DND-41 (cell line): ENCODE data around the gene PRR13.

Source experiments
- ATAC-seq: fragments of 200-7000 bp; cut with Tn5 transposase; 3 replicates; pipeline ENCODE4 v1.9.1; 2021; ENCODE audit warnings: low read depth; ENCODE audit not compliant: insufficient read depth
- DNase-seq: peaks from one replicate; pipeline ENCODE4 v3.0.0-alpha.2; 2020
- H2AFZ ChIP-seq: 2 replicates; pipeline ENCODE4 v1.6.0; 2012; ENCODE audit warnings: low read depth, low read length
- H3K27ac ChIP-seq: 2 replicates; pipeline ENCODE4 v1.5.1; 2012; ENCODE audit warnings: low read length, inconsistent platforms
- H3K27me3 ChIP-seq: fragments of 200-600 bp; sonication (generic); 2 replicates; pipeline ENCODE4 v1.6.0; 2012; ENCODE audit warnings: low read length, mild to moderate bottlenecking, inconsistent platforms; ENCODE audit not compliant: insufficient read depth, poor library complexity
- H3K36me3 ChIP-seq: 2 replicates; pipeline ENCODE4 v1.5.1; 2012; ENCODE audit warnings: low read length, inconsistent platforms; ENCODE audit not compliant: insufficient read depth
- H3K4me1 ChIP-seq: 2 replicates; pipeline ENCODE4 v1.5.1; 2012; ENCODE audit warnings: mild to moderate bottlenecking, low read length; ENCODE audit not compliant: insufficient read depth
- H3K4me2 ChIP-seq: 2 replicates; pipeline ENCODE4 v1.6.0; 2012; ENCODE audit warnings: mild to moderate bottlenecking, moderate library complexity, low read length, inconsistent platforms; ENCODE audit not compliant: insufficient read depth
- H3K4me3 ChIP-seq, 2 experiments: fragments of 200-600 bp in 1 of 2; shearing (Covaris generic) in 1 of 2; 2 replicates each; pipeline ENCODE4 v1.5.1; 2012 to 2016; ENCODE audit warnings: inconsistent platforms in 2 of 2, low read length in 2 of 2, mild to moderate bottlenecking in 2 of 2, low read depth in 1 of 2, moderate library complexity in 1 of 2
- H3K79me2 ChIP-seq: 2 replicates; pipeline ENCODE4 v1.6.0; 2012; ENCODE audit warnings: low read length, inconsistent platforms; ENCODE audit not compliant: insufficient read depth
- H3K9ac ChIP-seq: 2 replicates; pipeline ENCODE4 v1.6.0; 2012; ENCODE audit warnings: low read depth, mild to moderate bottlenecking, inconsistent platforms, low read length, moderate library complexity
- H3K9me3 ChIP-seq: 2 replicates; pipeline ENCODE4 v1.5.1; 2012; ENCODE audit warnings: low read length, moderate library complexity, mild to moderate bottlenecking, inconsistent platforms; ENCODE audit not compliant: insufficient read depth, severe bottlenecking
- H4K20me1 ChIP-seq: 2 replicates; pipeline ENCODE4 v1.6.0; 2012; ENCODE audit warnings: low read length; ENCODE audit not compliant: insufficient read depth
- CTCF ChIP-seq: IDR thresholded peaks from 2 replicates; pipeline ENCODE4 v1.5.1; 2012; ENCODE audit warnings: borderline replicate concordance, low read length, moderate library complexity, mild to moderate bottlenecking; ENCODE audit not compliant: poor library complexity, severe bottlenecking; ENCODE audit errors: extremely low read depth
- EZH2 ChIP-seq: IDR thresholded peaks from 3 replicates; pipeline ENCODE4 v1.6.1; 2012; ENCODE audit warnings: borderline replicate concordance, low read depth, mild to moderate bottlenecking, moderate library complexity, low read length, inconsistent platforms; ENCODE audit not compliant: severe bottlenecking

The PRR13 gene

GRCh38 chr12:53467082-53467481 is 25.5 kb downstream of the PRR13 start:
- Histone ChIP-seq H3K4me2 (no peak overlapping the region), H3K9ac (no peak overlapping the region), H3K36me3 (peaks cover 99% of the 10 kb centered on the region), H3K27ac (no peak overlapping the region), H2AFZ (no peak overlapping the region), H3K27me3 (no peaks in the 10 kb centered on the region), H3K4me1 (peaks cover 3% of the 10 kb centered on the region; the same call in 1 of the 2 replicates), H3K79me2 (peaks cover 85% of the 10 kb centered on the region), H3K9me3 (no peaks in the 10 kb centered on the region), H3K4me3 (no peak overlapping the region), H4K20me1 (peaks cover 78% of the 10 kb centered on the region)
- no peak for DNase-seq
- no peak for ATAC-seq
- TF ChIP-seq CTCF: no peak

- H3K36me3 ChIP-seq: peaks cover 99% of the 10 kb centered on the region
- peaks cover 3% of the 10 kb centered on the region; the same call in 1 of the 2 replicates for H3K4me1 ChIP-seq
- no peak for DNase-seq
- no peak overlapping the region for H3K4me2 ChIP-seq
- no peak overlapping the region for H3K4me3 ChIP-seq
- no peak overlapping the region for H2AFZ ChIP-seq
- ATAC-seq: no peak
- TF ChIP-seq CTCF (no peak), EZH2 (no peak)
- H3K9me3 ChIP-seq: no peaks in the 10 kb centered on the region
- H4K20me1 ChIP-seq: peaks cover 79% of the 10 kb centered on the region
- no peaks in the 10 kb centered on the region for H3K27me3 ChIP-seq
- H3K27ac ChIP-seq: no peak overlapping the region
- no peak overlapping the region for H3K9ac ChIP-seq
- H3K79me2 ChIP-seq: peaks cover 85% of the 10 kb centered on the region
Measured at GRCh38 chr12:53467880-53468279, 26.3 kb downstream of the PRR13 start.

- peaks cover 78% of the 10 kb centered on the region for H4K20me1 ChIP-seq
- no peak overlapping the region for H3K27ac ChIP-seq
- DNase-seq: no peak
Measured at GRCh38 chr12:53468282-53468681, 26.7 kb downstream of the PRR13 start.

GRCh38 chr12:53472056-53472582 is 30.6 kb downstream of the PRR13 start:
- Histone ChIP-seq H3K27me3 (no peaks in the 10 kb centered on the region), H4K20me1 (peaks cover 80% of the 10 kb centered on the region), H3K9me3 (no peaks in the 10 kb centered on the region), H3K4me3 (no peak overlapping the region), H3K36me3 (peaks cover 99% of the 10 kb centered on the region), H3K4me2 (no peak overlapping the region), H2AFZ (no peak overlapping the region), H3K27ac (no peak overlapping the region), H3K9ac (no peak overlapping the region), H3K79me2 (peaks cover 85% of the 10 kb centered on the region), H3K4me1 (no peaks in the 10 kb centered on the region)
- DNase-seq (no peak), ATAC-seq (0 out of 3 replicates have a peak, but pooled peaks have one; percentile 25)
- no peak for TF ChIP-seq CTCF

More at GRCh38 chr12:53468282-53468681, 26.7 kb downstream of the PRR13 start:
- no peak for ATAC-seq
- no peak overlapping the region for H3K4me2 ChIP-seq
- peaks cover 3% of the 10 kb centered on the region; the same call in 1 of the 2 replicates for H3K4me1 ChIP-seq
- H3K9me3 ChIP-seq: no peaks in the 10 kb centered on the region
- no peak overlapping the region for H3K9ac ChIP-seq
- no peaks in the 10 kb centered on the region for H3K27me3 ChIP-seq
- no peak overlapping the region for H2AFZ ChIP-seq
- peaks cover 99% of the 10 kb centered on the region for H3K36me3 ChIP-seq
- peaks cover 84% of the 10 kb centered on the region for H3K79me2 ChIP-seq
- no peak for TF ChIP-seq EZH2
- H3K4me3 ChIP-seq: no peak overlapping the region
